ENCODE results near the gene TMEM221.

The TMEM221 gene

GRCh38 chr19:17421942-17422341 is 26.5 kb downstream of the TMEM221 start:
- Histone ChIP-seq H3K4me2 (no peak overlapping the region), H3K36me3 (peaks cover 19% of the 10 kb centered on the region), H4K20me1 (no peaks in the 10 kb centered on the region), H3K9ac (no peak overlapping the region), H3K4me1 (peaks cover 35% of the 10 kb centered on the region), H3K9me3 (no peaks in the 10 kb centered on the region), H3K27me3 (no peaks in the 10 kb centered on the region), H3K27ac (no peak overlapping the region), H3K4me3 (no peak overlapping the region)
- no peak for TF ChIP-seq Cebpa-rat (IDR thresholded peaks at IDR 0.05)

GRCh38 chr19:17420475-17420924 is 28.0 kb downstream of the TMEM221 start:
- Histone ChIP-seq H3K4me3 (peak overlapping the region; percentile 80), H3K27me3 (no peaks in the 10 kb centered on the region), H3K4me1 (peaks cover 35% of the 10 kb centered on the region), H3K36me3 (peaks cover 24% of the 10 kb centered on the region), H3K9me3 (no peaks in the 10 kb centered on the region), H3K4me2 (peak overlapping the region; percentile 92), H4K20me1 (no peaks in the 10 kb centered on the region), H3K9ac (peak overlapping the region; percentile 77), H3K27ac (peak overlapping the region; percentile 79)
- TF ChIP-seq Cebpa-rat (IDR thresholded peaks at IDR 0.05): no peak

GRCh38 chr19:17419621-17420474 is 28.6 kb downstream of the TMEM221 start, which contains the start of gene MVB12A:
Gene MVB12A (plus strand): TSS chr19:17420047. CDS start chr19:17420136, 89 bp downstream.
- peak within 1 kb of the TSS; percentile 80 for H3K4me3 ChIP-seq
- peak within 1 kb of the TSS; percentile 77 for H3K9ac ChIP-seq
- H3K9me3 ChIP-seq: no peaks in the 10 kb centered on the region
- no peak for TF ChIP-seq Cebpa-rat (IDR thresholded peaks at IDR 0.05)
- H3K27me3 ChIP-seq: no peaks in the 10 kb centered on the region
- peak within 1 kb of the TSS; percentile 92 for H3K4me2 ChIP-seq
- H4K20me1 ChIP-seq: no peaks in the 10 kb centered on the region
- H3K27ac ChIP-seq: peak within 1 kb of the TSS; percentile 80
- peaks cover 31% of the 10 kb centered on the region for H3K36me3 ChIP-seq
- peaks cover 30% of the 10 kb centered on the region for H3K4me1 ChIP-seq

- H4K20me1 ChIP-seq: no peaks in the 10 kb centered on the region
- peak overlapping the region; percentile 80 for H3K27ac ChIP-seq
- peak overlapping the region; percentile 77 for H3K9ac ChIP-seq
- peaks cover 37% of the 10 kb centered on the region for H3K36me3 ChIP-seq
- no peaks in the 10 kb centered on the region for H3K9me3 ChIP-seq
- TF ChIP-seq Cebpa-rat (IDR thresholded peaks at IDR 0.05): no peak
- H3K4me2 ChIP-seq: peak overlapping the region; percentile 84
- H3K4me3 ChIP-seq: peak overlapping the region; percentile 80
- peaks cover 23% of the 10 kb centered on the region for H3K4me1 ChIP-seq
- H3K27me3 ChIP-seq: no peaks in the 10 kb centered on the region
Observed at GRCh38 chr19:17419154-17419620, 29.3 kb downstream of the TMEM221 start.

- Histone ChIP-seq H3K4me3 (peak overlapping the region; percentile 80), H3K36me3 (peaks cover 38% of the 10 kb centered on the region), H3K4me2 (peak overlapping the region; percentile 84), H3K27me3 (no peaks in the 10 kb centered on the region), H3K27ac (0 out of 2 replicates have a peak overlapping the region, but pooled peaks have one; percentile 80), H3K9me3 (no peaks in the 10 kb centered on the region), H3K9ac (peak overlapping the region; percentile 77; the same call in 1 of the 2 replicates), H3K4me1 (peaks cover 22% of the 10 kb centered on the region), H4K20me1 (no peaks in the 10 kb centered on the region)
- no peak for TF ChIP-seq Cebpa-rat (IDR thresholded peaks at IDR 0.05)
Observed at GRCh38 chr19:17418710-17419109, 29.8 kb downstream of the TMEM221 start.

GRCh38 chr19:17415121-17415520 is 33.3 kb downstream of the TMEM221 start:
- no peak overlapping the region for H3K4me3 ChIP-seq
- peaks cover 37% of the 10 kb centered on the region for H3K36me3 ChIP-seq
- H3K9me3 ChIP-seq: no peaks in the 10 kb centered on the region
- no peak overlapping the region for H3K9ac ChIP-seq
- H3K4me2 ChIP-seq: no peak overlapping the region
- H3K27ac ChIP-seq: no peak overlapping the region
- no peaks in the 10 kb centered on the region for H3K27me3 ChIP-seq
- no peak for TF ChIP-seq Cebpa-rat (IDR thresholded peaks at IDR 0.05)
- H4K20me1 ChIP-seq: no peaks in the 10 kb centered on the region
- peaks cover 36% of the 10 kb centered on the region for H3K4me1 ChIP-seq

GRCh38 chr19:17414097-17414496 is 34.4 kb downstream of the TMEM221 start:
- TF ChIP-seq Cebpa-rat (IDR thresholded peaks at IDR 0.05): no peak
- Histone ChIP-seq H3K9me3 (no peaks in the 10 kb centered on the region), H3K27me3 (no peaks in the 10 kb centered on the region), H3K36me3 (peaks cover 37% of the 10 kb centered on the region), H3K27ac (no peak overlapping the region), H3K4me2 (no peak overlapping the region), H3K9ac (no peak overlapping the region), H3K4me3 (no peak overlapping the region), H4K20me1 (no peaks in the 10 kb centered on the region), H3K4me1 (peaks cover 33% of the 10 kb centered on the region)

- 0 out of 2 replicates have a peak overlapping the region, but pooled peaks have one; percentile 52 for H3K4me2 ChIP-seq
Observed at GRCh38 chr19:17411801-17412200, 36.7 kb downstream of the TMEM221 start.

GRCh38 chr19:17409990-17410389 is 38.5 kb downstream of the TMEM221 start:
- Histone ChIP-seq H3K27me3 (no peaks in the 10 kb centered on the region), H3K4me1 (peaks cover 60% of the 10 kb centered on the region), H3K9ac (no peak overlapping the region), H3K27ac (no peak overlapping the region), H3K9me3 (no peaks in the 10 kb centered on the region), H3K36me3 (peaks cover 27% of the 10 kb centered on the region), H3K4me2 (no peak overlapping the region), H4K20me1 (no peaks in the 10 kb centered on the region), H3K4me3 (no peak overlapping the region)
- no peak for TF ChIP-seq Cebpa-rat (IDR thresholded peaks at IDR 0.05)

More at GRCh38 chr19:17411801-17412200, 36.7 kb downstream of the TMEM221 start:
- H3K4me3 ChIP-seq: no peak overlapping the region
- H3K36me3 ChIP-seq: peaks cover 37% of the 10 kb centered on the region
- H3K9me3 ChIP-seq: no peaks in the 10 kb centered on the region
- H3K4me1 ChIP-seq: peaks cover 43% of the 10 kb centered on the region
- H3K9ac ChIP-seq: no peak overlapping the region; the same call in 1 of the 2 replicates
- TF ChIP-seq Cebpa-rat (IDR thresholded peaks at IDR 0.05): no peak
- H3K27ac ChIP-seq: no peak overlapping the region
- H3K27me3 ChIP-seq: no peaks in the 10 kb centered on the region
- H4K20me1 ChIP-seq: no peaks in the 10 kb centered on the region

- H3K9ac ChIP-seq: peak overlapping the region; percentile 76
- peaks cover 19% of the 10 kb centered on the region for H3K36me3 ChIP-seq
- peaks cover 53% of the 10 kb centered on the region for H3K4me1 ChIP-seq
- H3K4me2 ChIP-seq: peak overlapping the region; percentile 95
- H3K9me3 ChIP-seq: no peaks in the 10 kb centered on the region
- no peaks in the 10 kb centered on the region for H3K27me3 ChIP-seq
- peak overlapping the region; percentile 82 for H3K27ac ChIP-seq
- H4K20me1 ChIP-seq: no peaks in the 10 kb centered on the region
- peak overlapping the region; percentile 69 for H3K4me3 ChIP-seq
- no peak for TF ChIP-seq Cebpa-rat (IDR thresholded peaks at IDR 0.05)
Observed at GRCh38 chr19:17406887-17407196, 41.6 kb downstream of the TMEM221 start.
